ENCODE measurements around the gene TOE1. TPM values are rescaled to one million over a fixed set of nuclear protein-coding genes. Genes with fewer than 3 reads are reported as not detected.

The TOE1 gene
- total RNA-seq (2022; extraction: Qiagen RNA extraction; ENCODE audit: low read depth), result 11.8 to 13.6 TPM (median 12.5 TPM) in 5 replicates

GRCh38 chr1:45339789-45340558, at the start of gene TOE1, which contains the start of gene MUTYH:
TSS of gene TOE1 (plus strand) at chr1:45340170. CDS start at chr1:45340253, 83 bp downstream.
TSS of gene MUTYH (minus strand) at chr1:45340440. CDS start at chr1:45334505, 5,935 bp downstream.

GRCh38 chr1:45326627-45327623, 13.0 kb upstream of the TOE1 start, which contains the start of gene HPDL:
TSS of gene HPDL (plus strand) at chr1:45326895. CDS start at chr1:45327149, 254 bp downstream.

Other genes starting within 250 kb of the TOE1 start
- gene ZSWIM5, start 133.6 kb upstream of the TOE1 start, total RNA-seq (2022; extraction: Qiagen RNA extraction; ENCODE audit: low read depth), result 0.35 to 0.62 TPM (median 0.53 TPM) in 5 replicates
- gene HPDL, start 13.3 kb upstream of the TOE1 start, total RNA-seq (2022; extraction: Qiagen RNA extraction; ENCODE audit: low read depth), result 2.5 to 4.9 TPM (median 4.3 TPM) in 5 replicates
- 7.3 to 11.5 TPM (median 9.1 TPM) in 5 replicates for gene MUTYH, start 270 bp downstream of the TOE1 start, total RNA-seq (2022; extraction: Qiagen RNA extraction; ENCODE audit: low read depth)
- gene TESK2, start 151.0 kb downstream of the TOE1 start, total RNA-seq (2022; extraction: Qiagen RNA extraction; ENCODE audit: low read depth), result 0.09 to 0.33 TPM (median 0.13 TPM) in 5 replicates
- 1.2 to 2.1 TPM (median 1.8 TPM) in 5 replicates for gene CCDC163, start 159.9 kb downstream of the TOE1 start, total RNA-seq (2022; extraction: Qiagen RNA extraction; ENCODE audit: low read depth)
- gene MMACHC, start 160.1 kb downstream of the TOE1 start, total RNA-seq (2022; extraction: Qiagen RNA extraction; ENCODE audit: low read depth), result 1.8 to 2.4 TPM (median 1.9 TPM) in 5 replicates
- gene PRDX1, start 181.7 kb downstream of the TOE1 start, total RNA-seq (2022; extraction: Qiagen RNA extraction; ENCODE audit: low read depth), result 1,859 to 2,419 TPM (median 2,022 TPM) in 5 replicates
- gene AKR1A1, start 210.7 kb downstream of the TOE1 start, total RNA-seq (2022; extraction: Qiagen RNA extraction; ENCODE audit: low read depth), result 72.7 to 82.6 TPM (median 78.5 TPM) in 5 replicates
- gene NASP, start 243.9 kb downstream of the TOE1 start, total RNA-seq (2022; extraction: Qiagen RNA extraction; ENCODE audit: low read depth), result 109 to 163 TPM (median 122 TPM) in 5 replicates

All from A549 treated with ZK216348 at 1 μM for 4 hours (cell line).